Measurements from ENCODE around the gene FBXL5. TPM values are rescaled to one million over a fixed set of nuclear protein-coding genes. Genes with fewer than 3 reads are reported as not detected.

The FBXL5 gene
- total and polyA plus RNA-seq, 5 donors from 2014 or later = 53.3 to 137 (median 124) TPM

GRCh38 chr4:15600176-15600575, 55.0 kb downstream of the FBXL5 start:
- peaks cover 0 to 3% (median under 1%) of the 10 kb centered on the region in 4 donors for H3K4me1 Mint-ChIP-seq
- H3K27me3 Mint-ChIP-seq = no peaks in the 10 kb centered on the region
- peaks cover 48% of the 10 kb centered on the region for H3K36me3 Mint-ChIP-seq
- ATAC-seq (ENCODE audit: low read depth in 2 of 2) (no peak), DNase-seq (no peak)
- no peaks in the 10 kb centered on the region for H3K9me3 ChIP-seq (ENCODE audit: control insufficient read depth in 2 of 2, low read length in 2 of 2)
- H3K4me3 Mint-ChIP-seq = no peak overlapping the region
- H3K27ac ChIP-seq (ENCODE audit: insufficient read depth, low read length, poor library complexity, severe bottlenecking) = no peak overlapping the region
- no peak overlapping the region for H3K4me3 ChIP-seq (ENCODE audit: low read depth, low read length)
- no peak overlapping the region for H3K27ac Mint-ChIP-seq
- peaks cover 11% of the 10 kb centered on the region for H3K36me3 ChIP-seq (ENCODE audit: control insufficient read depth, insufficient read depth, low read length)
- H3K4me1 ChIP-seq (ENCODE audit: control insufficient read depth, insufficient read depth, low read length, poor library complexity, severe bottlenecking) = no peaks in the 10 kb centered on the region
- no peaks in the 10 kb centered on the region for H3K9me3 Mint-ChIP-seq
- H3K27me3 ChIP-seq (ENCODE audit: control insufficient read depth, insufficient read depth, low read length) = no peaks in the 10 kb centered on the region

GRCh38 chr4:15598644-15599043, 56.5 kb downstream of the FBXL5 start:
- Mint-ChIP-seq H3K4me1 (peaks cover 0 to 3% (median under 1%) of the 10 kb centered on the region in 4 donors), H3K27ac (no peak overlapping the region)

GRCh38 chr4:15592799-15593198, 62.4 kb downstream of the FBXL5 start:
- Histone ChIP-seq H3K4me1 (ENCODE audit: control insufficient read depth, insufficient read depth, low read length, poor library complexity, severe bottlenecking) (no peaks in the 10 kb centered on the region), H3K36me3 (ENCODE audit: control insufficient read depth, insufficient read depth, low read length) (no peaks in the 10 kb centered on the region), H3K9me3 (ENCODE audit: control insufficient read depth in 2 of 2, low read length in 2 of 2) (no peaks in the 10 kb centered on the region), H3K27me3 (ENCODE audit: control insufficient read depth, insufficient read depth, low read length) (no peaks in the 10 kb centered on the region), H3K27ac (ENCODE audit: insufficient read depth, low read length, poor library complexity, severe bottlenecking) (no peak overlapping the region), H3K4me3 (ENCODE audit: low read depth, low read length) (no peak overlapping the region)
- Mint-ChIP-seq H3K9me3 (no peaks in the 10 kb centered on the region), H3K27ac (no peak overlapping the region), H3K4me1 (no peaks in the 10 kb centered on the region), H3K36me3 (peaks cover 7% of the 10 kb centered on the region), H3K4me3 (no peak overlapping the region), H3K27me3 (no peaks in the 10 kb centered on the region)
- ATAC-seq (ENCODE audit: low read depth in 2 of 2) (no peak), DNase-seq (no peak)

More at GRCh38 chr4:15598644-15599043, 56.5 kb downstream of the FBXL5 start:
- no peaks in the 10 kb centered on the region for H3K9me3 ChIP-seq (ENCODE audit: control insufficient read depth in 2 of 2, low read length in 2 of 2)
- Mint-ChIP-seq H3K4me3 (no peak overlapping the region), H3K36me3 (peaks cover 36% of the 10 kb centered on the region), H3K9me3 (no peaks in the 10 kb centered on the region), H3K27me3 (no peaks in the 10 kb centered on the region)
- H3K36me3 ChIP-seq (ENCODE audit: control insufficient read depth, insufficient read depth, low read length) = peaks cover 4% of the 10 kb centered on the region
- H3K27me3 ChIP-seq (ENCODE audit: control insufficient read depth, insufficient read depth, low read length) = no peaks in the 10 kb centered on the region
- no peak overlapping the region for H3K4me3 ChIP-seq (ENCODE audit: low read depth, low read length)
- no peak for DNase-seq
- H3K4me1 ChIP-seq (ENCODE audit: control insufficient read depth, insufficient read depth, low read length, poor library complexity, severe bottlenecking) = no peaks in the 10 kb centered on the region
- ATAC-seq (ENCODE audit: low read depth in 2 of 2) = no peak
- H3K27ac ChIP-seq (ENCODE audit: insufficient read depth, low read length, poor library complexity, severe bottlenecking) = no peak overlapping the region

GRCh38 chr4:15587649-15588048, 67.5 kb downstream of the FBXL5 start:
- H3K27ac ChIP-seq (ENCODE audit: insufficient read depth, low read length, poor library complexity, severe bottlenecking) = no peak overlapping the region
- Mint-ChIP-seq H3K4me3 (no peak overlapping the region), H3K27ac (no peak overlapping the region), H3K36me3 (peaks cover 6% of the 10 kb centered on the region), H3K4me1 (peaks cover 0 to 7% (median 0%) of the 10 kb centered on the region in 4 donors), H3K27me3 (no peaks in the 10 kb centered on the region), H3K9me3 (no peaks in the 10 kb centered on the region)
- no peaks in the 10 kb centered on the region for H3K36me3 ChIP-seq (ENCODE audit: control insufficient read depth, insufficient read depth, low read length)
- no peak for DNase-seq
- no peaks in the 10 kb centered on the region for H3K4me1 ChIP-seq (ENCODE audit: control insufficient read depth, insufficient read depth, low read length, poor library complexity, severe bottlenecking)
- no peaks in the 10 kb centered on the region for H3K27me3 ChIP-seq (ENCODE audit: control insufficient read depth, insufficient read depth, low read length)
- ATAC-seq (ENCODE audit: low read depth in 2 of 2) = no peak
- no peaks in the 10 kb centered on the region for H3K9me3 ChIP-seq (ENCODE audit: control insufficient read depth in 2 of 2, low read length in 2 of 2)
- H3K4me3 ChIP-seq (ENCODE audit: low read depth, low read length) = no peak overlapping the region

GRCh38 chr4:15586066-15586465, 69.1 kb downstream of the FBXL5 start:
- DNase-seq = no peak
- H3K4me1 Mint-ChIP-seq = peaks cover 0 to 7% (median 0%) of the 10 kb centered on the region in 4 donors
- no peak for ATAC-seq (ENCODE audit: low read depth in 2 of 2)
- no peaks in the 10 kb centered on the region for H3K9me3 Mint-ChIP-seq
- peaks cover 12% of the 10 kb centered on the region for H3K36me3 Mint-ChIP-seq
- Histone ChIP-seq H3K4me3 (ENCODE audit: low read depth, low read length) (no peak overlapping the region), H3K27me3 (ENCODE audit: control insufficient read depth, insufficient read depth, low read length) (no peaks in the 10 kb centered on the region), H3K9me3 (ENCODE audit: control insufficient read depth in 2 of 2, low read length in 2 of 2) (no peaks in the 10 kb centered on the region), H3K36me3 (ENCODE audit: control insufficient read depth, insufficient read depth, low read length) (no peaks in the 10 kb centered on the region), H3K4me1 (ENCODE audit: control insufficient read depth, insufficient read depth, low read length, poor library complexity, severe bottlenecking) (no peaks in the 10 kb centered on the region), H3K27ac (ENCODE audit: insufficient read depth, low read length, poor library complexity, severe bottlenecking) (no peak overlapping the region)
- no peak overlapping the region for H3K4me3 Mint-ChIP-seq
- H3K27me3 Mint-ChIP-seq = no peaks in the 10 kb centered on the region
- H3K27ac Mint-ChIP-seq = no peak overlapping the region

GRCh38 chr4:15585331-15585730, 69.8 kb downstream of the FBXL5 start:
- no peaks in the 10 kb centered on the region for H3K36me3 ChIP-seq (ENCODE audit: control insufficient read depth, insufficient read depth, low read length)
- no peak overlapping the region for H3K4me3 Mint-ChIP-seq
- H3K9me3 Mint-ChIP-seq = no peaks in the 10 kb centered on the region
- H3K9me3 ChIP-seq (ENCODE audit: control insufficient read depth in 2 of 2, low read length in 2 of 2) = no peaks in the 10 kb centered on the region
- no peaks in the 10 kb centered on the region for H3K27me3 ChIP-seq (ENCODE audit: control insufficient read depth, insufficient read depth, low read length)
- DNase-seq (no peak), ATAC-seq (ENCODE audit: low read depth in 2 of 2) (no peak)
- no peaks in the 10 kb centered on the region for H3K27me3 Mint-ChIP-seq
- no peak overlapping the region for H3K4me3 ChIP-seq (ENCODE audit: low read depth, low read length)
- no peak overlapping the region for H3K27ac ChIP-seq (ENCODE audit: insufficient read depth, low read length, poor library complexity, severe bottlenecking)
- no peaks in the 10 kb centered on the region for H3K4me1 ChIP-seq (ENCODE audit: control insufficient read depth, insufficient read depth, low read length, poor library complexity, severe bottlenecking)
- H3K4me1 Mint-ChIP-seq = peaks cover 0 to 7% (median 0%) of the 10 kb centered on the region in 4 donors
- H3K27ac Mint-ChIP-seq = no peak overlapping the region
- H3K36me3 Mint-ChIP-seq = peaks cover 12% of the 10 kb centered on the region

- no peaks in the 10 kb centered on the region for H3K4me1 ChIP-seq (ENCODE audit: control insufficient read depth, insufficient read depth, low read length, poor library complexity, severe bottlenecking)
- Mint-ChIP-seq H3K36me3 (peaks cover 12% of the 10 kb centered on the region), H3K9me3 (no peaks in the 10 kb centered on the region), H3K27ac (no peak overlapping the region), H3K4me3 (no peak overlapping the region), H3K4me1 (peaks cover 0 to 7% (median 0%) of the 10 kb centered on the region in 4 donors), H3K27me3 (no peaks in the 10 kb centered on the region)
- no peaks in the 10 kb centered on the region for H3K36me3 ChIP-seq (ENCODE audit: control insufficient read depth, insufficient read depth, low read length)
- no peak overlapping the region for H3K4me3 ChIP-seq (ENCODE audit: low read depth, low read length)
- no peak overlapping the region for H3K27ac ChIP-seq (ENCODE audit: insufficient read depth, low read length, poor library complexity, severe bottlenecking)
- DNase-seq (no peak), ATAC-seq (ENCODE audit: low read depth in 2 of 2) (no peak)
- no peaks in the 10 kb centered on the region for H3K9me3 ChIP-seq (ENCODE audit: control insufficient read depth in 2 of 2, low read length in 2 of 2)
- no peaks in the 10 kb centered on the region for H3K27me3 ChIP-seq (ENCODE audit: control insufficient read depth, insufficient read depth, low read length)
Measured at GRCh38 chr4:15584785-15585184, 70.4 kb downstream of the FBXL5 start.

GRCh38 chr4:15577508-15577907, 77.6 kb downstream of the FBXL5 start:
- no peak overlapping the region for H3K27ac Mint-ChIP-seq
- ATAC-seq (ENCODE audit: low read depth in 2 of 2) (no peak), DNase-seq (no peak)
- no peak overlapping the region for H3K4me3 Mint-ChIP-seq
- peaks cover 0 to 1% (median 0%) of the 10 kb centered on the region in 7 donors for H3K9me3 Mint-ChIP-seq
- H3K4me1 Mint-ChIP-seq = no peaks in the 10 kb centered on the region
- no peak overlapping the region for H3K27ac ChIP-seq (ENCODE audit: insufficient read depth, low read length, poor library complexity, severe bottlenecking)
- no peaks in the 10 kb centered on the region for H3K27me3 Mint-ChIP-seq
- H3K4me3 ChIP-seq (ENCODE audit: low read depth, low read length) = no peak overlapping the region
- H3K9me3 ChIP-seq (ENCODE audit: control insufficient read depth in 2 of 2, low read length in 2 of 2) = no peaks in the 10 kb centered on the region
- no peaks in the 10 kb centered on the region for H3K36me3 ChIP-seq (ENCODE audit: control insufficient read depth, insufficient read depth, low read length)
- H3K36me3 Mint-ChIP-seq = peaks cover 26% of the 10 kb centered on the region
- H3K27me3 ChIP-seq (ENCODE audit: control insufficient read depth, insufficient read depth, low read length) = no peaks in the 10 kb centered on the region
- H3K4me1 ChIP-seq (ENCODE audit: control insufficient read depth, insufficient read depth, low read length, poor library complexity, severe bottlenecking) = no peaks in the 10 kb centered on the region
